SU-DHL-6 (cell line): Measurements from ENCODE around the gene FOXO3B.
"Not testable (repeated sequence)": the region's sequence is repeated elsewhere in the genome, so short reads cannot be mapped to it uniquely, and the experiment has no call there.

Source experiments
- EZH2phosphoT487 ChIP-seq: fragments of 200-600 bp; sonication (generic), shearing (Covaris generic); conservative IDR thresholded peaks from 2 replicates; pipeline ENCODE4 v1.6.1; 2018; ENCODE audit warnings: mild to moderate bottlenecking, antibody characterized with exemption, low read length, moderate library complexity, mixed read lengths
- TF ChIP-seq, protein P1 (sequence below): fragments of 200-600 bp; sonication (generic); IDR thresholded peaks from one replicate; pipeline ENCODE4 v1.5.1; 2017; ENCODE audit warnings: antibody characterized with exemption, mild to moderate bottlenecking, low read length, moderate library complexity; ENCODE audit not compliant: insufficient read depth, poor library complexity, severe bottlenecking

DNA sequence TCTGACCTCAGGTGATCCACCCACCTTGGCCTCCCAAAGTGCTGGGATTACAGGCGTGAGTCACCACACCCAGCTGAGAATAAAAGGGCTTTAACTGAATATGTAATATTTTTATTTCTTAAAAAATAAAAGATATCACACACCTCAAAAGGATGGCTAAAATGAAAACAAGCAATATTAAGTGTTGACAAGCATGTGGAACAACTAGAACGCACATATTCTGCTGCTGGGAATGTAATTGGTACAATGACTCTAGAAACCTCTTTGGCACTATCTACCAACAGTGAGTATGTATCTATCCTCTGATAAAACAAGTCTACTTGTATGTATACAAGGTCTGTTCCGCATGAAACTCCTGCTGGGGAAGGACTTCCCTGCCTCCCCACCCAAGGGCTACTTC is 5.2 kb downstream of the FOXO3B start:
- TF ChIP-seq, protein P1, sequence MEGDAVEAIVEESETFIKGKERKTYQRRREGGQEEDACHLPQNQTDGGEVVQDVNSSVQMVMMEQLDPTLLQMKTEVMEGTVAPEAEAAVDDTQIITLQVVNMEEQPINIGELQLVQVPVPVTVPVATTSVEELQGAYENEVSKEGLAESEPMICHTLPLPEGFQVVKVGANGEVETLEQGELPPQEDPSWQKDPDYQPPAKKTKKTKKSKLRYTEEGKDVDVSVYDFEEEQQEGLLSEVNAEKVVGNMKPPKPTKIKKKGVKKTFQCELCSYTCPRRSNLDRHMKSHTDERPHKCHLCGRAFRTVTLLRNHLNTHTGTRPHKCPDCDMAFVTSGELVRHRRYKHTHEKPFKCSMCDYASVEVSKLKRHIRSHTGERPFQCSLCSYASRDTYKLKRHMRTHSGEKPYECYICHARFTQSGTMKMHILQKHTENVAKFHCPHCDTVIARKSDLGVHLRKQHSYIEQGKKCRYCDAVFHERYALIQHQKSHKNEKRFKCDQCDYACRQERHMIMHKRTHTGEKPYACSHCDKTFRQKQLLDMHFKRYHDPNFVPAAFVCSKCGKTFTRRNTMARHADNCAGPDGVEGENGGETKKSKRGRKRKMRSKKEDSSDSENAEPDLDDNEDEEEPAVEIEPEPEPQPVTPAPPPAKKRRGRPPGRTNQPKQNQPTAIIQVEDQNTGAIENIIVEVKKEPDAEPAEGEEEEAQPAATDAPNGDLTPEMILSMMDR = not testable (repeated sequence)
- not testable (repeated sequence) for TF ChIP-seq EZH2phosphoT487
